Measurements from ENCODE around the gene CNN3.
"Not testable (repeated sequence)": the region's sequence is repeated elsewhere in the genome, so short reads cannot be mapped to it uniquely, and the experiment has no call there.

Gene CNN3

GRCh38 chr1:94949681-94950661, 23.1 kb upstream of the CNN3 start:
- DNase-seq, result no peak

GRCh38 chr1:94947437-94947836, 20.5 kb upstream of the CNN3 start:
- DNase-seq, result no peak

- no peak for DNase-seq
Measured at GRCh38 chr1:94946886-94947285, 20.0 kb upstream of the CNN3 start.

GRCh38 chr1:94942171-94943128, 15.5 kb upstream of the CNN3 start:
- no peak for DNase-seq

- DNase-seq, result not testable (repeated sequence)
Measured at GRCh38 chr1:94941480-94941879, 14.6 kb upstream of the CNN3 start.

- no peak for DNase-seq
Measured at GRCh38 chr1:94940738-94941137, 13.8 kb upstream of the CNN3 start.

- no peak for DNase-seq
Measured at GRCh38 chr1:94937820-94938219, 10.9 kb upstream of the CNN3 start.

GRCh38 chr1:94936861-94937620, 10.1 kb upstream of the CNN3 start:
- no peak for DNase-seq

GRCh38 chr1:94935476-94935875, 8.6 kb upstream of the CNN3 start:
- no peak for DNase-seq

- no peak for DNase-seq
Measured at GRCh38 chr1:94935034-94935433, 8.1 kb upstream of the CNN3 start.

GRCh38 chr1:94934551-94934950, 7.6 kb upstream of the CNN3 start:
- no peak for DNase-seq

GRCh38 chr1:94931254-94931841, 4.4 kb upstream of the CNN3 start:
- no peak for DNase-seq

GRCh38 chr1:94929351-94930217, 2.7 kb upstream of the CNN3 start:
- DNase-seq, result no peak

- DNase-seq, result no peak
Measured at GRCh38 chr1:94928293-94928939, 1.5 kb upstream of the CNN3 start.

- no peak for DNase-seq
Measured at GRCh38 chr1:94927405-94928175, 680 bp upstream of the CNN3 start.

GRCh38 chr1:94926126-94926914, 590 bp downstream of the CNN3 start:
- DNase-seq, result peak; percentile 3

GRCh38 chr1:94925561-94926125, 1.3 kb downstream of the CNN3 start:
- no peak for DNase-seq

- DNase-seq, result no peak
Measured at GRCh38 chr1:94925004-94925403, 1.9 kb downstream of the CNN3 start.

All from central memory CD4-positive, alpha-beta T cell (primary cell).